ENCODE measurements around the gene ZCCHC10.

The ZCCHC10 gene

DNA sequence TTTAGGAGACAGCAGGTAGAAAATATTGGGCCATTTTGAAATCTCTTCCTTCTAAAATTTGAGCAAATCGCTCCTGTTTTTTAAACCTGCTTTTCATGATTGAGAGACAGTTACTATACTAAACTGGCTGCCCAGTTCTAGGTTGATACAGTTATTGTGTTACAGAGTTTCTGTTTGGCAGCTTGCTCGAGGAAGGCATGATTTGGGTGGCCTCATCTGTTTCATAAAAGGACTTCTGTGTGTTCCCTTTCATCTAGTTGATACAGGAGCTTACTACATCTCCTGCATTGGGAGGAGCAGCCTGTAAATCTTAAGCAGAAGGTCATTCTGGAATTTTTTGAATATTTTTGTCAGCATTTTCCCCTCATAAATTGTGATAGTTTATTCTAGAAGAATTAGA is 39.7 kb upstream of the ZCCHC10 start:
- H3K27me3 ChIP-seq (ENCODE audit: insufficient read depth, poor library complexity, severe bottlenecking), result no peaks in the 10 kb centered on the region
- H3K4me3 ChIP-seq (replicated peaks; ENCODE audit: insufficient read depth, low read length), result no peak overlapping the region
- H3K27ac ChIP-seq (replicated peaks), result no peak overlapping the region
- DNase-seq (ENCODE audit: low read depth in 1 of 2, low spot score in 1 of 2), result no peak
- no peak for TF ChIP-seq POLR2AphosphoS5 (IDR thresholded peaks at IDR 0.05; ENCODE audit: low read depth)

DNA sequence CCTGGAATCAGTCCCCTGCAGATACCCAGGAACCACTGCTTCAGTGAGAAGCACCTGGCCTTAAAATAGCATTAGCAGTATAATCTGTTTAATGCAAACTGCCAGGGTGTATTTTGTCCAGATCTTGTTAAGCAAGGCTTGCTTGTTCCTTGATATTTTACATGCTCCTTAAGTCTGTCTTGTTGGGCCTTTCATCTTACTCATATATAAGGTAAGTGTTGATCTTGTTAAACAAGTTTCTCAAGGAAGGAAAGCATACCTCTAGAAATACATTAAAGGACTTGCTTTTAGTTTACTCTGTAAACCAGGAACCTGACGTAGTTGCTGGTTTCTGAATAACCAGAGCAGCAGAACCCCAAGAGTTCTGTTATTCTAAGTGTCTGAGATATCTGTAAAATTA is 39.1 kb upstream of the ZCCHC10 start:
- TF ChIP-seq POLR2AphosphoS5 (IDR thresholded peaks at IDR 0.05; ENCODE audit: low read depth) (no peak), SPI1 (IDR thresholded peaks at IDR 0.05; ENCODE audit: borderline replicate concordance, low read depth) (no peak), GABPA (IDR thresholded peaks at IDR 0.05; ENCODE audit: low read depth) (no peak)
- TF ChIP-seq, protein P1, sequence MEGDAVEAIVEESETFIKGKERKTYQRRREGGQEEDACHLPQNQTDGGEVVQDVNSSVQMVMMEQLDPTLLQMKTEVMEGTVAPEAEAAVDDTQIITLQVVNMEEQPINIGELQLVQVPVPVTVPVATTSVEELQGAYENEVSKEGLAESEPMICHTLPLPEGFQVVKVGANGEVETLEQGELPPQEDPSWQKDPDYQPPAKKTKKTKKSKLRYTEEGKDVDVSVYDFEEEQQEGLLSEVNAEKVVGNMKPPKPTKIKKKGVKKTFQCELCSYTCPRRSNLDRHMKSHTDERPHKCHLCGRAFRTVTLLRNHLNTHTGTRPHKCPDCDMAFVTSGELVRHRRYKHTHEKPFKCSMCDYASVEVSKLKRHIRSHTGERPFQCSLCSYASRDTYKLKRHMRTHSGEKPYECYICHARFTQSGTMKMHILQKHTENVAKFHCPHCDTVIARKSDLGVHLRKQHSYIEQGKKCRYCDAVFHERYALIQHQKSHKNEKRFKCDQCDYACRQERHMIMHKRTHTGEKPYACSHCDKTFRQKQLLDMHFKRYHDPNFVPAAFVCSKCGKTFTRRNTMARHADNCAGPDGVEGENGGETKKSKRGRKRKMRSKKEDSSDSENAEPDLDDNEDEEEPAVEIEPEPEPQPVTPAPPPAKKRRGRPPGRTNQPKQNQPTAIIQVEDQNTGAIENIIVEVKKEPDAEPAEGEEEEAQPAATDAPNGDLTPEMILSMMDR (IDR thresholded peaks at IDR 0.05; ENCODE audit: insufficient read depth, low read length), result no peak
- TF ChIP-seq, protein P2, sequence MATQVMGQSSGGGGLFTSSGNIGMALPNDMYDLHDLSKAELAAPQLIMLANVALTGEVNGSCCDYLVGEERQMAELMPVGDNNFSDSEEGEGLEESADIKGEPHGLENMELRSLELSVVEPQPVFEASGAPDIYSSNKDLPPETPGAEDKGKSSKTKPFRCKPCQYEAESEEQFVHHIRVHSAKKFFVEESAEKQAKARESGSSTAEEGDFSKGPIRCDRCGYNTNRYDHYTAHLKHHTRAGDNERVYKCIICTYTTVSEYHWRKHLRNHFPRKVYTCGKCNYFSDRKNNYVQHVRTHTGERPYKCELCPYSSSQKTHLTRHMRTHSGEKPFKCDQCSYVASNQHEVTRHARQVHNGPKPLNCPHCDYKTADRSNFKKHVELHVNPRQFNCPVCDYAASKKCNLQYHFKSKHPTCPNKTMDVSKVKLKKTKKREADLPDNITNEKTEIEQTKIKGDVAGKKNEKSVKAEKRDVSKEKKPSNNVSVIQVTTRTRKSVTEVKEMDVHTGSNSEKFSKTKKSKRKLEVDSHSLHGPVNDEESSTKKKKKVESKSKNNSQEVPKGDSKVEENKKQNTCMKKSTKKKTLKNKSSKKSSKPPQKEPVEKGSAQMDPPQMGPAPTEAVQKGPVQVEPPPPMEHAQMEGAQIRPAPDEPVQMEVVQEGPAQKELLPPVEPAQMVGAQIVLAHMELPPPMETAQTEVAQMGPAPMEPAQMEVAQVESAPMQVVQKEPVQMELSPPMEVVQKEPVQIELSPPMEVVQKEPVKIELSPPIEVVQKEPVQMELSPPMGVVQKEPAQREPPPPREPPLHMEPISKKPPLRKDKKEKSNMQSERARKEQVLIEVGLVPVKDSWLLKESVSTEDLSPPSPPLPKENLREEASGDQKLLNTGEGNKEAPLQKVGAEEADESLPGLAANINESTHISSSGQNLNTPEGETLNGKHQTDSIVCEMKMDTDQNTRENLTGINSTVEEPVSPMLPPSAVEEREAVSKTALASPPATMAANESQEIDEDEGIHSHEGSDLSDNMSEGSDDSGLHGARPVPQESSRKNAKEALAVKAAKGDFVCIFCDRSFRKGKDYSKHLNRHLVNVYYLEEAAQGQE (IDR thresholded peaks at IDR 0.05; ENCODE audit: insufficient replicate concordance, low read depth), result no peak
- Histone ChIP-seq H3K27me3 (ENCODE audit: insufficient read depth, poor library complexity, severe bottlenecking) (no peaks in the 10 kb centered on the region), H3K4me3 (replicated peaks; ENCODE audit: insufficient read depth, low read length) (no peak overlapping the region), H3K27ac (replicated peaks) (no peak overlapping the region)
- no peak for DNase-seq (ENCODE audit: low read depth in 1 of 2, low spot score in 1 of 2)

DNA sequence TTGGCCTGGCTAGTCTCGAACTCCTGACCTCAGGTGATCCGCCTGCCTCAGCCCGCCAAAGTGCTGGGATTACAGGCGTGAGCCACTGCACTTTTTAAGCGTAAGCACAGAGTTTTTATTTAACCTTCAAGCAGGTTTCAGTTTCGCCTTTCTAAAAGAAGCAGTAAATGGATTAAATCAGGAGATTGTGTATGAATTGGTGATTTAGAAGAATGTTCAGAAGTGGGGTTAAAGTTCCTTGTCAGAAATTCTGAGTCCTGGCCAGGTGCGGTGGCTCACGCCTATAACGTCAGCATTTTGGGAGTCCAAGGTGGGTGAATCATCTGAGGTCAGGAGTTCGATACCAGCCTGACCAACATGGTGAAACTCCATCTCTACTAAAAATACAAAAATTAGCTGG is 37.6 kb upstream of the ZCCHC10 start:
- no peaks in the 10 kb centered on the region for H3K27me3 ChIP-seq (ENCODE audit: insufficient read depth, poor library complexity, severe bottlenecking)
- no peak for DNase-seq (ENCODE audit: low read depth in 1 of 2, low spot score in 1 of 2)
- no peak overlapping the region for H3K4me3 ChIP-seq (replicated peaks; ENCODE audit: insufficient read depth, low read length)
- TF ChIP-seq POLR2AphosphoS5 (IDR thresholded peaks at IDR 0.05; ENCODE audit: low read depth) (no peak), SPI1 (IDR thresholded peaks at IDR 0.05; ENCODE audit: borderline replicate concordance, low read depth) (no peak), GABPA (IDR thresholded peaks at IDR 0.05; ENCODE audit: low read depth) (no peak)
- TF ChIP-seq, protein P1 (IDR thresholded peaks at IDR 0.05; ENCODE audit: insufficient read depth, low read length), result no peak
- TF ChIP-seq, protein P2 (IDR thresholded peaks at IDR 0.05; ENCODE audit: insufficient replicate concordance, low read depth), result no peak
- no peak overlapping the region for H3K27ac ChIP-seq (replicated peaks)

DNA sequence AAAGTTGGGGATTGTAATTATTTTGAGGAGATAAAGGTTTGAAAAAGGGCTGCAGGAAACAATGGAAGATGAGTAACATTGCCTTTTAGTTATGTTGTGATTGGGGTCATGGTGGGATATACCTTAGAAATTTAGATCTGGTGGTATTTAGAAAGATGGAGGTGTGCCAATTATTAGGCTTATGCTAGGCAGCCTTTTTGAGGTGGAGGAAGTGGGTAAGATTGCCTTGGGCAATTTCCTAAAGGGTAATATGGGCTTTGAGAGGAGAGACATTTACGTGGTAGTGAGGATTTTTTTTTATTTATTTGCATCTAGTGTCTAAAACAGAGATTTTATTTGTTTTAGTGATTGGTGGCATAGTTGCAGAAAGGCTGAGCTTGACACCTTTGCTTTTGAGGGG is 35.9 kb upstream of the ZCCHC10 start:
- H3K27ac ChIP-seq (replicated peaks), result no peak overlapping the region
- TF ChIP-seq GABPA (IDR thresholded peaks at IDR 0.05; ENCODE audit: low read depth) (no peak), POLR2AphosphoS5 (IDR thresholded peaks at IDR 0.05; ENCODE audit: low read depth) (no peak), SPI1 (IDR thresholded peaks at IDR 0.05; ENCODE audit: borderline replicate concordance, low read depth) (peak; percentile 24; the same call in 1 of the 2 replicates)

DNA sequence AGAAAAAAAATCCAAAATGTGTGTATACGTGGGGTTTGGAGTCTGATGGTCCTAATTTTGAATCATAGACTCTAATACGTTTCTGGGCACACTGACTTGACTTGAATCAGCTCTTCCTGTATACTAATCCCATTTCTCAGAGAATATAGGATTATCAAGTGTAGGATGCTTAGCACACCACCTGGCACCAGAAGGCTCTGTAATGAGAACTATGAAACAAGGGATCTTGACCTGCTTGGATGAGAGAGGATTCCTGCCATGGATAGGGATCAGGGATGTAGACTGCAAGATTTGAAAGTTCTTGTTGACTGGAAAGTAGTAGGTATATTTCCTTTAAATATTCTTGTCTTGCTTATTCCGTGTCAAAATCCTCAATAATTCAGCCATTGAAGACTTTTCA is 33.3 kb upstream of the ZCCHC10 start:
- Histone ChIP-seq H3K4me3 (replicated peaks; ENCODE audit: insufficient read depth, low read length) (no peak overlapping the region), H3K27ac (replicated peaks) (no peak overlapping the region), H3K27me3 (ENCODE audit: insufficient read depth, poor library complexity, severe bottlenecking) (no peaks in the 10 kb centered on the region)
- TF ChIP-seq, protein P2 (IDR thresholded peaks at IDR 0.05; ENCODE audit: insufficient replicate concordance, low read depth), result no peak
- TF ChIP-seq GABPA (IDR thresholded peaks at IDR 0.05; ENCODE audit: low read depth) (no peak), POLR2AphosphoS5 (IDR thresholded peaks at IDR 0.05; ENCODE audit: low read depth) (no peak)
- TF ChIP-seq, protein P1 (IDR thresholded peaks at IDR 0.05; ENCODE audit: insufficient read depth, low read length), result no peak
- DNase-seq (ENCODE audit: low read depth in 1 of 2, low spot score in 1 of 2), result no peak

More for the DNA sequence above, 35.9 kb upstream of the ZCCHC10 start:
- no peaks in the 10 kb centered on the region for H3K27me3 ChIP-seq (ENCODE audit: insufficient read depth, poor library complexity, severe bottlenecking)
- H3K4me3 ChIP-seq (replicated peaks; ENCODE audit: insufficient read depth, low read length), result no peak overlapping the region
- DNase-seq (ENCODE audit: low read depth in 1 of 2, low spot score in 1 of 2), result peak in 1 of 2 experiments; percentile 18

All from HL-60 (cell line).